ENCODE measurements around the gene IKZF2.

DNA sequence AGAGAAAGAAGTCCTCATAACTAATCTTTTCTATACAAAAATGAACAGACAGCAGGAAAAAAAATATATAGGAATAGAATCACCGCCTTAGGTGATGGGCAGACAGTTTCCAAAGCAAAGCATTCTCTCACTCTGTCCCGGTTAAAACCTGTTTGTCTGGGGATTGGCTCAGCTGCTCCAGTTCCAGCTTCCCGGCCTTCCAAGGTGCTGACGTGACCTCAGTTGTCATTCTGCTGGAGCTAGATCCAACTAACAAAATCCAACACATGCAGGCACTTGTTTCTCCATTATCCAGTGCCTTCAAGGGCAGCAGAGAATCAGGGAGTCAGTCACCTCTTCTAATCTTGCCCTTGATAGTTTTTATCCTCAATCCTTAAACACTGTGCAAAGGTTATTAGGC lies 52.8 kb downstream of the IKZF2 start:
- TF ChIP-seq, protein P1, sequence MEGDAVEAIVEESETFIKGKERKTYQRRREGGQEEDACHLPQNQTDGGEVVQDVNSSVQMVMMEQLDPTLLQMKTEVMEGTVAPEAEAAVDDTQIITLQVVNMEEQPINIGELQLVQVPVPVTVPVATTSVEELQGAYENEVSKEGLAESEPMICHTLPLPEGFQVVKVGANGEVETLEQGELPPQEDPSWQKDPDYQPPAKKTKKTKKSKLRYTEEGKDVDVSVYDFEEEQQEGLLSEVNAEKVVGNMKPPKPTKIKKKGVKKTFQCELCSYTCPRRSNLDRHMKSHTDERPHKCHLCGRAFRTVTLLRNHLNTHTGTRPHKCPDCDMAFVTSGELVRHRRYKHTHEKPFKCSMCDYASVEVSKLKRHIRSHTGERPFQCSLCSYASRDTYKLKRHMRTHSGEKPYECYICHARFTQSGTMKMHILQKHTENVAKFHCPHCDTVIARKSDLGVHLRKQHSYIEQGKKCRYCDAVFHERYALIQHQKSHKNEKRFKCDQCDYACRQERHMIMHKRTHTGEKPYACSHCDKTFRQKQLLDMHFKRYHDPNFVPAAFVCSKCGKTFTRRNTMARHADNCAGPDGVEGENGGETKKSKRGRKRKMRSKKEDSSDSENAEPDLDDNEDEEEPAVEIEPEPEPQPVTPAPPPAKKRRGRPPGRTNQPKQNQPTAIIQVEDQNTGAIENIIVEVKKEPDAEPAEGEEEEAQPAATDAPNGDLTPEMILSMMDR (IDR thresholded peaks at IDR 0.05; ENCODE audit: low read length), result no peak
- TF ChIP-seq EZH2phosphoT487 (IDR thresholded peaks at IDR 0.05; ENCODE audit: low read length), result no peak
- TF ChIP-seq EZH2 (optimal IDR thresholded peaks at IDR 0.05; ENCODE audit: low read depth, low read length), result no peak

All from MM.1S (cell line).